CD8-positive, alpha-beta memory T cell (primary cell): ENCODE measurements around the gene MC4R. TPM values are rescaled to one million over a fixed set of nuclear protein-coding genes. Genes with fewer than 3 reads are reported as not detected.

Experiments used
- CTCF ChIA-PET: fragments of 350-600 bp; sonication (Branson Sonifier 250); formaldehyde crosslinking; loops from one replicate; lab custom pipeline; 2021; ENCODE audit warnings: antibody characterized with exemption; lab: Charles Lee
- POLR2A ChIA-PET: fragments of 350-600 bp; sonication (Branson Sonifier 250); formaldehyde crosslinking; loops from one replicate; lab custom pipeline; 2021; ENCODE audit warnings: antibody characterized with exemption; lab: Charles Lee
- DNase-seq, 5 donors: peaks; one replicate each; pipeline versions ENCODE4 v3.0.0 to v3.0.0-alpha.2; 2020 to 2022; ENCODE audit warnings: mixed read lengths in 1 of 5
- H3K27ac ChIP-seq: one replicate; pipeline ENCODE4 v1.7.0; 2013; ENCODE audit warnings: low read depth, mild to moderate bottlenecking, low read length, moderate library complexity
- H3K27me3 ChIP-seq: 2 replicates; pipeline ENCODE4 v1.7.0; 2013; ENCODE audit warnings: low read length, mild to moderate bottlenecking; ENCODE audit not compliant: insufficient read depth, poor library complexity, severe bottlenecking
- H3K36me3 ChIP-seq: 2 replicates; pipeline ENCODE4 v1.7.0; 2013; ENCODE audit warnings: mild to moderate bottlenecking, low read length, moderate library complexity; ENCODE audit not compliant: insufficient read depth
- H3K4me1 ChIP-seq: 2 replicates; pipeline ENCODE4 v1.7.0; 2013; ENCODE audit warnings: mild to moderate bottlenecking, low read length, moderate library complexity; ENCODE audit not compliant: insufficient read depth
- H3K4me3 ChIP-seq: 2 replicates; pipeline ENCODE4 v1.7.0; 2013; ENCODE audit warnings: mild to moderate bottlenecking, low read length
- H3K9me3 ChIP-seq: 2 replicates; pipeline ENCODE4 v1.7.0; 2013; ENCODE audit warnings: mild to moderate bottlenecking, low read length
- H3K27ac Mint-ChIP-seq, 8 donors: one replicate each; pipeline ENCODE4 v1.8.0; 2020 to 2021; ENCODE audit warnings: mixed read lengths in 8 of 8, mild to moderate bottlenecking in 6 of 8, inconsistent platforms in 3 of 8, moderate library complexity in 3 of 8
- H3K27me3 Mint-ChIP-seq, 2 donors: one replicate each; pipeline ENCODE4 v1.8.0; 2020 to 2021; ENCODE audit warnings: mixed read lengths in 2 of 2, mild to moderate bottlenecking in 1 of 2, moderate library complexity in 1 of 2
- H3K36me3 Mint-ChIP-seq, 3 donors: one replicate each; pipeline ENCODE4 v1.8.0; 2020 to 2021; ENCODE audit warnings: mixed read lengths in 3 of 3, inconsistent platforms in 1 of 3, mild to moderate bottlenecking in 1 of 3
- H3K4me1 Mint-ChIP-seq, 3 donors: one replicate each; pipeline ENCODE4 v1.8.0; 2020 to 2021; ENCODE audit warnings: mixed read lengths in 3 of 3, inconsistent platforms in 1 of 3, mild to moderate bottlenecking in 1 of 3
- H3K4me3 Mint-ChIP-seq, 7 donors: one replicate each; pipeline ENCODE4 v1.8.0; 2020 to 2021; ENCODE audit warnings: mixed read lengths in 7 of 7, mild to moderate bottlenecking in 6 of 7, moderate library complexity in 4 of 7, inconsistent platforms in 2 of 7
- H3K9me3 Mint-ChIP-seq, 5 donors: one replicate each; pipeline ENCODE4 v1.8.0; 2020 to 2022; ENCODE audit warnings: mixed read lengths in 5 of 5, mild to moderate bottlenecking in 3 of 5, moderate library complexity in 2 of 5, inconsistent platforms in 1 of 5
- polyA plus RNA-seq: library from polyadenylated mRNA; unstranded; fragments of 300-500 nt; fragmentation: Illumina TruSeq; gene quantifications from one replicate; pipeline ENCODE4 v1.2.3, GENCODE V29; 2021
- total RNA-seq, 2 experiments: library from RNA; stranded (reverse); gene quantifications; one replicate each; pipeline ENCODE4 v1.2.3, GENCODE V29; 2021

Gene MC4R
- total and polyA plus RNA-seq, 3 experiments from 2014 or later: not detected

- no peak overlapping the region for H3K4me3 Mint-ChIP-seq
- ChIA-PET POLR2A (no interaction called here), CTCF (no interaction called here)
- no peaks in the 10 kb centered on the region for H3K4me1 Mint-ChIP-seq
- H3K9me3 Mint-ChIP-seq: peaks cover 0 to 19% (median 6%) of the 10 kb centered on the region in 5 donors
- DNase-seq: no peak
- no peaks in the 10 kb centered on the region for H3K27me3 Mint-ChIP-seq
- H3K36me3 Mint-ChIP-seq: no peaks in the 10 kb centered on the region
- H3K4me3 ChIP-seq: no peak overlapping the region
- no peaks in the 10 kb centered on the region for H3K27me3 ChIP-seq
- no peak overlapping the region for H3K27ac ChIP-seq
- H3K9me3 ChIP-seq: no peaks in the 10 kb centered on the region
- H3K4me1 ChIP-seq: no peaks in the 10 kb centered on the region
- H3K27ac Mint-ChIP-seq: no peak overlapping the region
- H3K36me3 ChIP-seq: no peaks in the 10 kb centered on the region
Measured at GRCh38 chr18:60401346-60401745, 28.8 kb upstream of the MC4R start.

- POLR2A ChIA-PET: no interaction called here
- Histone ChIP-seq H3K36me3 (no peaks in the 10 kb centered on the region), H3K9me3 (no peaks in the 10 kb centered on the region), H3K27ac (no peak overlapping the region), H3K4me3 (no peak overlapping the region), H3K4me1 (no peaks in the 10 kb centered on the region), H3K27me3 (no peaks in the 10 kb centered on the region)
- CTCF ChIA-PET: no interaction called here
- no peak overlapping the region for H3K27ac Mint-ChIP-seq
- H3K27me3 Mint-ChIP-seq: no peaks in the 10 kb centered on the region
- H3K4me1 Mint-ChIP-seq: no peaks in the 10 kb centered on the region
- H3K4me3 Mint-ChIP-seq: no peak overlapping the region
- DNase-seq: no peak
- peaks cover 0 to 22% (median 0%) of the 10 kb centered on the region in 5 donors for H3K9me3 Mint-ChIP-seq
- H3K36me3 Mint-ChIP-seq: no peaks in the 10 kb centered on the region
Measured at GRCh38 chr18:60391571-60392226, 19.1 kb upstream of the MC4R start.

- no peak overlapping the region for H3K27ac Mint-ChIP-seq
- Histone ChIP-seq H3K27ac (no peak overlapping the region), H3K36me3 (no peaks in the 10 kb centered on the region), H3K9me3 (no peaks in the 10 kb centered on the region), H3K27me3 (no peaks in the 10 kb centered on the region), H3K4me3 (no peak overlapping the region), H3K4me1 (no peaks in the 10 kb centered on the region)
- no peaks in the 10 kb centered on the region for H3K27me3 Mint-ChIP-seq
- CTCF ChIA-PET: no interaction called here
- POLR2A ChIA-PET: no interaction called here
- no peak overlapping the region for H3K4me3 Mint-ChIP-seq
- no peaks in the 10 kb centered on the region for H3K36me3 Mint-ChIP-seq
- H3K4me1 Mint-ChIP-seq: no peaks in the 10 kb centered on the region
- peaks cover 0 to 13% (median 1%) of the 10 kb centered on the region in 5 donors for H3K9me3 Mint-ChIP-seq
- no peak for DNase-seq
Measured at GRCh38 chr18:60389314-60389713, 16.7 kb upstream of the MC4R start.

- H3K9me3 ChIP-seq: no peaks in the 10 kb centered on the region
- no peak overlapping the region for H3K4me3 Mint-ChIP-seq
- H3K27me3 Mint-ChIP-seq: no peaks in the 10 kb centered on the region
- H3K36me3 Mint-ChIP-seq: no peaks in the 10 kb centered on the region
- H3K27ac ChIP-seq: no peak overlapping the region
- CTCF ChIA-PET: no interaction called here
- POLR2A ChIA-PET: no interaction called here
- no peaks in the 10 kb centered on the region for H3K27me3 ChIP-seq
- H3K4me1 ChIP-seq: no peaks in the 10 kb centered on the region
- H3K4me1 Mint-ChIP-seq: no peaks in the 10 kb centered on the region
- no peak for DNase-seq
- no peak overlapping the region for H3K4me3 ChIP-seq
- peaks cover 0 to 5% (median 1%) of the 10 kb centered on the region in 5 donors for H3K9me3 Mint-ChIP-seq
- H3K27ac Mint-ChIP-seq: no peak overlapping the region
- H3K36me3 ChIP-seq: no peaks in the 10 kb centered on the region
Measured at GRCh38 chr18:60385693-60386092, 13.1 kb upstream of the MC4R start.

- Mint-ChIP-seq H3K27me3 (no peaks in the 10 kb centered on the region), H3K4me1 (no peaks in the 10 kb centered on the region), H3K4me3 (no peak overlapping the region), H3K27ac (no peak overlapping the region), H3K36me3 (no peaks in the 10 kb centered on the region), H3K9me3 (peaks cover 0 to 3% (median 0%) of the 10 kb centered on the region in 5 donors)
- DNase-seq: no peak
- Histone ChIP-seq H3K4me1 (no peaks in the 10 kb centered on the region), H3K27me3 (no peaks in the 10 kb centered on the region), H3K9me3 (no peaks in the 10 kb centered on the region), H3K36me3 (no peaks in the 10 kb centered on the region), H3K27ac (no peak overlapping the region), H3K4me3 (no peak overlapping the region)
- POLR2A ChIA-PET: no interaction called here
- CTCF ChIA-PET: no interaction called here
Measured at GRCh38 chr18:60383893-60384292, 11.3 kb upstream of the MC4R start.

- POLR2A ChIA-PET: no interaction called here
- no peak overlapping the region for H3K27ac ChIP-seq
- H3K27me3 ChIP-seq: no peaks in the 10 kb centered on the region
- no peaks in the 10 kb centered on the region for H3K9me3 ChIP-seq
- Mint-ChIP-seq H3K4me1 (no peaks in the 10 kb centered on the region), H3K27ac (no peak overlapping the region), H3K9me3 (peaks cover 0 to 9% (median 2%) of the 10 kb centered on the region in 5 donors), H3K27me3 (no peaks in the 10 kb centered on the region), H3K36me3 (no peaks in the 10 kb centered on the region), H3K4me3 (no peak overlapping the region)
- CTCF ChIA-PET: no interaction called here
- no peaks in the 10 kb centered on the region for H3K36me3 ChIP-seq
- no peak for DNase-seq
- H3K4me3 ChIP-seq: no peak overlapping the region
- H3K4me1 ChIP-seq: no peaks in the 10 kb centered on the region
Measured at GRCh38 chr18:60377778-60378469, 5.3 kb upstream of the MC4R start.

GRCh38 chr18:60372132-60372531 is 443 bp downstream of the MC4R start:
- no peak for DNase-seq
- H3K27ac ChIP-seq: no peak overlapping the region
- H3K36me3 ChIP-seq: no peaks in the 10 kb centered on the region
- Mint-ChIP-seq H3K36me3 (peaks cover 0 to 2% (median 0%) of the 10 kb centered on the region in 3 donors), H3K27me3 (no peaks in the 10 kb centered on the region), H3K4me1 (no peaks in the 10 kb centered on the region), H3K27ac (no peak overlapping the region), H3K4me3 (no peak overlapping the region), H3K9me3 (peaks cover 0 to 8% (median 0%) of the 10 kb centered on the region in 5 donors)
- POLR2A ChIA-PET: no interaction called here
- no peak overlapping the region for H3K4me3 ChIP-seq
- CTCF ChIA-PET: no interaction called here
- H3K27me3 ChIP-seq: no peaks in the 10 kb centered on the region
- H3K4me1 ChIP-seq: no peaks in the 10 kb centered on the region
- no peaks in the 10 kb centered on the region for H3K9me3 ChIP-seq

GRCh38 chr18:60358516-60358915 is 14.1 kb downstream of the MC4R start:
- Mint-ChIP-seq H3K27me3 (no peaks in the 10 kb centered on the region), H3K27ac (no peak overlapping the region), H3K36me3 (no peaks in the 10 kb centered on the region), H3K9me3 (peaks cover 0 to 14% (median 2%) of the 10 kb centered on the region in 5 donors), H3K4me1 (no peaks in the 10 kb centered on the region), H3K4me3 (no peak overlapping the region)
- CTCF ChIA-PET: no interaction called here
- no peak overlapping the region for H3K4me3 ChIP-seq
- POLR2A ChIA-PET: no interaction called here
- DNase-seq: no peak
- no peaks in the 10 kb centered on the region for H3K36me3 ChIP-seq
- no peaks in the 10 kb centered on the region for H3K4me1 ChIP-seq
- H3K27me3 ChIP-seq: no peaks in the 10 kb centered on the region
- no peaks in the 10 kb centered on the region for H3K9me3 ChIP-seq
- H3K27ac ChIP-seq: no peak overlapping the region
